HCT116 (cell line): ENCODE results near the gene HEATR3. TPM values are rescaled to one million over a fixed set of nuclear protein-coding genes. Genes with fewer than 3 reads are reported as not detected.
A peak's percentile ranks its signal among the peaks of the same experiment; 100 is the strongest.

Source experiments
- ATAC-seq: fragments of 200-7000 bp; cut with Tn5 transposase; 2 replicates; pipeline ENCODE4 v1.9.1; 2020; ENCODE audit warnings: mild to moderate bottlenecking, moderate library complexity
- BruUV-seq: library from RNA; stranded (reverse); fragments of 400-500 nt; replicated peaks from 2 replicates; lab custom pipeline; 2021; lab: Mats Ljungman, UMichigan
- CTCF ChIA-PET: fragments of 300-600 bp; sonication (Branson Sonifier 250); formaldehyde crosslinking; loops from one replicate; lab custom pipeline; 2021; ENCODE audit warnings: antibody characterized with exemption; lab: Charles Lee
- POLR2A ChIA-PET: fragments of 300-600, 350-600 bp; sonication (Branson Sonifier 250); formaldehyde crosslinking; loops from one replicate; lab custom pipeline; 2021; ENCODE audit warnings: antibody characterized with exemption; lab: Charles Lee
- RAD21 ChIA-PET, 2 experiments: fragments of 300-600 bp; sonication (Branson Sonifier 250); formaldehyde crosslinking; loops; one replicate each; lab custom pipeline; 2023; ENCODE audit warnings: low total read pairs in 2 of 2; ENCODE audit not compliant: uncharacterized antibody in 2 of 2, unreplicated experiment in 2 of 2, low non-redundant PET in 1 of 2; lab: Charles Lee
- DNase-seq: peaks from one replicate; pipeline ENCODE4 v3.0.0-alpha.2; 2010; ENCODE audit warnings: low read depth, low spot score
- H2AFZ ChIP-seq: fragments of 200-600 bp; shearing (Covaris generic), sonication (generic); 2 replicates; pipeline ENCODE4 v1.6.1; 2017; ENCODE audit warnings: low read depth, mixed run types, mixed read lengths, antibody characterized with exemption, low read length; ENCODE audit not compliant: poor library complexity, severe bottlenecking
- H3K27ac ChIP-seq: 2 replicates; pipeline ENCODE4 v1.5.1; 2012; ENCODE audit warnings: low read depth, low read length
- H3K27me3 ChIP-seq: fragments of 200-600 bp; sonication (generic); 2 replicates; pipeline ENCODE4 v1.6.1; 2016; ENCODE audit warnings: mixed run types, low read length, mixed read lengths; ENCODE audit not compliant: insufficient read depth
- H3K36me3 ChIP-seq, 2 experiments: fragments of 200-500 bp in 1 of 2; fragments of 200-600 bp in 1 of 2; sonication (Bioruptor generic) in 1 of 2; sonication (generic) in 1 of 2; 2 replicates each; pipeline versions ENCODE4 v1.5.1 to v1.6.1; 2014 to 2016; ENCODE audit warnings: low read length in 2 of 2, inconsistent platforms in 1 of 2, mixed read lengths in 1 of 2, mixed run types in 1 of 2; ENCODE audit not compliant: insufficient read depth in 2 of 2, control insufficient read depth in 1 of 2
- H3K4me1 ChIP-seq, 2 experiments: fragments of 200-600 bp in 1 of 2; sonication (generic) in 1 of 2; 2 replicates each; pipeline versions ENCODE4 v1.5.1 to v1.6.1; 2012 to 2017; ENCODE audit warnings: low read length in 2 of 2, inconsistent platforms in 1 of 2, mild to moderate bottlenecking in 1 of 2, mixed read lengths in 1 of 2, mixed run types in 1 of 2, moderate library complexity in 1 of 2; ENCODE audit not compliant: insufficient read depth in 2 of 2, control insufficient read depth in 1 of 2
- H3K4me2 ChIP-seq: fragments of 200-600 bp; sonication (generic); 2 replicates; pipeline ENCODE4 v1.6.1; 2017; ENCODE audit warnings: mixed run types, low read length, mixed read lengths
- H3K4me3 ChIP-seq, 2 experiments: fragments of 200-600 bp in 1 of 2; sonication (generic) in 1 of 2; replicated peaks in 1 of 2; 2 replicates each; pipeline ENCODE4 v1.5.1; 2011 to 2016; ENCODE audit warnings: low read length in 2 of 2, control low read depth in 1 of 2, low read depth in 1 of 2, mild to moderate bottlenecking in 1 of 2, mixed read lengths in 1 of 2, mixed run types in 1 of 2
- H3K79me2 ChIP-seq: fragments of 200-600 bp; sonication (generic); 2 replicates; pipeline ENCODE4 v1.6.1; 2017; ENCODE audit warnings: mild to moderate bottlenecking, mixed run types, low read length, moderate library complexity, mixed read lengths; ENCODE audit not compliant: insufficient read depth
- H3K9ac ChIP-seq: fragments of 200-600 bp; sonication (generic); 2 replicates; pipeline ENCODE4 v1.6.1; 2016; ENCODE audit warnings: low read length, mixed read lengths
- H3K9me2 ChIP-seq: fragments of 200-600 bp; sonication (generic), shearing (Covaris generic); 2 replicates; pipeline ENCODE4 v1.6.1; 2017; ENCODE audit warnings: mixed run types, mild to moderate bottlenecking, moderate library complexity; ENCODE audit not compliant: insufficient read depth
- H3K9me3 ChIP-seq, 2 experiments: fragments of 200-500 bp in 1 of 2; fragments of 200-600 bp in 1 of 2; sonication (Bioruptor generic) in 1 of 2; sonication (generic) in 1 of 2; 2 replicates each; pipeline ENCODE4 v1.6.1; 2014 to 2017; ENCODE audit warnings: low read length in 2 of 2, mixed read lengths in 2 of 2, inconsistent platforms in 1 of 2, low read depth in 1 of 2, mild to moderate bottlenecking in 1 of 2, mixed run types in 1 of 2, moderate library complexity in 1 of 2; ENCODE audit not compliant: control insufficient read depth in 1 of 2, insufficient read depth in 1 of 2
- H4K20me1 ChIP-seq: fragments of 200-600 bp; sonication (generic), shearing (Covaris generic); 2 replicates; pipeline ENCODE4 v1.6.1; 2017; ENCODE audit warnings: mixed run types, mild to moderate bottlenecking, moderate library complexity; ENCODE audit not compliant: insufficient read depth
- CEBPB ChIP-seq: IDR thresholded peaks from 2 replicates; pipeline ENCODE4 v1.6.1; 2012; ENCODE audit warnings: low read depth
- SRF ChIP-seq: IDR thresholded peaks from 2 replicates; pipeline ENCODE4 v1.6.1; 2012; ENCODE audit warnings: low read depth
- ZFX ChIP-seq: fragments of 450-650 bp; IDR thresholded peaks from 2 replicates; pipeline ENCODE4 v1.6.1; 2017
- intact Hi-C: fragments of 100-400 bp; cut with micrococcal nuclease; formaldehyde crosslinking; loops from 2 replicates; pipeline ENCODE4 v1.10.0; 2022
- total RNA-seq: library from RNA; stranded (reverse); gene quantifications from one replicate; pipeline ENCODE4 v1.2.1, GENCODE V29; 2021; ENCODE audit not compliant: unreplicated experiment
- TF ChIP-seq, protein P1 (sequence below), 3 experiments: fragments of 200-600 bp in 1 of 3; sonication (generic) in 1 of 3; IDR thresholded peaks in 2 of 3; conservative IDR thresholded peaks in 1 of 3; 2 replicates each; pipeline ENCODE4 v1.5.1; 2012 to 2017; ENCODE audit warnings: low read depth in 2 of 3, low read length in 2 of 3, antibody characterized with exemption in 1 of 3, borderline replicate concordance in 1 of 3, control low read depth in 1 of 3, mild to moderate bottlenecking in 1 of 3, mixed read lengths in 1 of 3, mixed run types in 1 of 3, moderate library complexity in 1 of 3; ENCODE audit not compliant: insufficient read depth in 1 of 3

HEATR3 gene
- total RNA-seq, 1 experiment from 2014 or later, result 16.3 TPM

DNA sequence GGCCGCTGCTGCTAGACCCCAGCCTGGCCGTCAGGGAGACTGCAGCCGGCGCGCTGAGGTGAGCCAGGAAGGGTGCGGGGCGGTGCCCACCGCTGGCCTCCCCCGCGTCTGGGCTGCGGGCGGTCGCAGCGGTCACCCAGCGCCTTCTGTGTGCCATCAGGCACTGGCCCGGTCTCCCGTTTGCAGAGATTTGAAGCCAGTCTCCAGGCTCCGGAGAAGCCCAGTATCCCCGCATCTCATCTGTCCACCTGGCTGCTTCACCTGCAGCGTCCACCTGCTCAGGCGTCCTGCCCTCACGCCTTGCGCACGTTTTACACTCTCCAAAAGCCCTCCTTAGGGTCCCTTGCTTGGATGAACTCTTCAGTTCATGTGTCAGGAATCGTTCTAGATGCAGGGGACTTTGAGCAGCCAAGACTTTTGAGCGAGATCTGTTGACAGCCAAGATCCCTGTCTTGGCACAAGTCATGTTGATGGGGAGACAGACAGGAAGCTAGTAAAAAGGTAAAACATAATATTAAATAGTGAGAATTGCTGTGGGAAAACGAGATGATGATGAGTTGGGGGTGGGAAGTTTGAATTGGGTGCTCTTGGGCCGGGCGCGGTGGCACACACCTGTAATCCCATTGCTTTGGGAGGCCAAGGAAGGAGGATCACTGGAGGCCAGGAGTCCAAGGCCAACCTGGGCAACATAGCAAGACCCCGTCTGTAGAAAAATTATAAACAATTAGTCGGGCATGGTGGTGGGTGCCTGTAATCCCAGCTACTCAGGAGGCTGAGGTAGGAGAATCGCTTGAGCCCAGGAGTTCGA, 916 bp downstream of the HEATR3 start:
- H3K9me2 ChIP-seq, result no peaks in the 10 kb centered on the region
- TF ChIP-seq ZFX (peak; percentile 47; the same call in 1 of the 2 replicates), CEBPB (no peak), SRF (no peak)
- TF ChIP-seq, protein P1, sequence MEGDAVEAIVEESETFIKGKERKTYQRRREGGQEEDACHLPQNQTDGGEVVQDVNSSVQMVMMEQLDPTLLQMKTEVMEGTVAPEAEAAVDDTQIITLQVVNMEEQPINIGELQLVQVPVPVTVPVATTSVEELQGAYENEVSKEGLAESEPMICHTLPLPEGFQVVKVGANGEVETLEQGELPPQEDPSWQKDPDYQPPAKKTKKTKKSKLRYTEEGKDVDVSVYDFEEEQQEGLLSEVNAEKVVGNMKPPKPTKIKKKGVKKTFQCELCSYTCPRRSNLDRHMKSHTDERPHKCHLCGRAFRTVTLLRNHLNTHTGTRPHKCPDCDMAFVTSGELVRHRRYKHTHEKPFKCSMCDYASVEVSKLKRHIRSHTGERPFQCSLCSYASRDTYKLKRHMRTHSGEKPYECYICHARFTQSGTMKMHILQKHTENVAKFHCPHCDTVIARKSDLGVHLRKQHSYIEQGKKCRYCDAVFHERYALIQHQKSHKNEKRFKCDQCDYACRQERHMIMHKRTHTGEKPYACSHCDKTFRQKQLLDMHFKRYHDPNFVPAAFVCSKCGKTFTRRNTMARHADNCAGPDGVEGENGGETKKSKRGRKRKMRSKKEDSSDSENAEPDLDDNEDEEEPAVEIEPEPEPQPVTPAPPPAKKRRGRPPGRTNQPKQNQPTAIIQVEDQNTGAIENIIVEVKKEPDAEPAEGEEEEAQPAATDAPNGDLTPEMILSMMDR (IDR thresholded peaks at IDR 0.05 in 2 of 3, conservative IDR thresholded peaks at IDR 0.05 in 1 of 3; ENCODE audit: borderline replicate concordance in 1 of 3, insufficient read depth in 1 of 3, low read depth in 2 of 3, low read length in 2 of 3), result no peak
- TF ChIP-seq, all 23 proteins: peak for 1
- H3K9ac ChIP-seq, result peak overlapping the region; percentile 77
- peaks cover 0 to 14% of the 10 kb centered on the region in 2 experiments; a peak in 2 of 4 replicates for H3K4me1 ChIP-seq
- ChIA-PET CTCF (interaction anchor here (1.5 to 3.0 kb wide), 3 partner anchors 41 to 144 kb away, joined by 12 to 24 read pairs (median 14); partner anchors contain the start of gene CNEP1R1), RAD21 (interaction anchor here (0.9 to 1.1 kb wide), 1 partner anchor 144 kb away, joined by 5 to 6 read pairs; no protein-coding TSS in a partner anchor), POLR2A (interaction anchor here (0.9 to 1.1 kb wide), 2 partner anchors 18 to 144 kb away, joined by 3 to 4 read pairs; no protein-coding TSS in a partner anchor)
- H3K27ac ChIP-seq, result peak overlapping the region; percentile 84
- H3K4me3 ChIP-seq, result peak overlapping the region; percentile 79 to 81
- H3K27me3 ChIP-seq, result no peaks in the 10 kb centered on the region
- H3K36me3 ChIP-seq, result peaks cover 8 to 18% of the 10 kb centered on the region in 2 experiments; a peak in 3 of 4 replicates
- no peak for ATAC-seq
- DNase-seq, result no peak
- peak overlapping the region; percentile 45 for H2AFZ ChIP-seq
- no peaks in the 10 kb centered on the region for H3K9me3 ChIP-seq
- H3K79me2 ChIP-seq, result peaks cover 36% of the 10 kb centered on the region
- intact Hi-C loops, result loop anchor here (1.0 to 2.0 kb wide), 2 partner anchors 86 to 144 kb away; partner anchors contain the start of gene TENT4B
- H3K4me2 ChIP-seq, result peak overlapping the region; percentile 91
- BruUV-seq, result TSS peak; percentile 51
- H4K20me1 ChIP-seq, result no peaks in the 10 kb centered on the region
